ENCODE measurements around the gene PLEKHM2. TPM values are rescaled to one million over a fixed set of nuclear protein-coding genes. Genes with fewer than 3 reads are reported as not detected.

The PLEKHM2 gene
- total RNA-seq, 1 donor from 2014 or later: 80.4 TPM

- intact Hi-C loops (cut with DNase I): no loop called here
- Histone ChIP-seq H3K27ac (no peak overlapping the region), H3K27me3 (ENCODE audit: low read depth) (no peaks in the 10 kb centered on the region), H3K9me3 (no peaks in the 10 kb centered on the region), H3K4me3 (no peak overlapping the region), H3K4me1 (no peaks in the 10 kb centered on the region), H3K36me3 (peaks cover 95% of the 10 kb centered on the region)
- DNase-seq: no peak
- ATAC-seq: no peak
- TF ChIP-seq CTCF (IDR thresholded peaks at IDR 0.05): no peak
Observed at GRCh38 chr1:15727866-15728534, 43.9 kb downstream of the PLEKHM2 start.

DNA sequence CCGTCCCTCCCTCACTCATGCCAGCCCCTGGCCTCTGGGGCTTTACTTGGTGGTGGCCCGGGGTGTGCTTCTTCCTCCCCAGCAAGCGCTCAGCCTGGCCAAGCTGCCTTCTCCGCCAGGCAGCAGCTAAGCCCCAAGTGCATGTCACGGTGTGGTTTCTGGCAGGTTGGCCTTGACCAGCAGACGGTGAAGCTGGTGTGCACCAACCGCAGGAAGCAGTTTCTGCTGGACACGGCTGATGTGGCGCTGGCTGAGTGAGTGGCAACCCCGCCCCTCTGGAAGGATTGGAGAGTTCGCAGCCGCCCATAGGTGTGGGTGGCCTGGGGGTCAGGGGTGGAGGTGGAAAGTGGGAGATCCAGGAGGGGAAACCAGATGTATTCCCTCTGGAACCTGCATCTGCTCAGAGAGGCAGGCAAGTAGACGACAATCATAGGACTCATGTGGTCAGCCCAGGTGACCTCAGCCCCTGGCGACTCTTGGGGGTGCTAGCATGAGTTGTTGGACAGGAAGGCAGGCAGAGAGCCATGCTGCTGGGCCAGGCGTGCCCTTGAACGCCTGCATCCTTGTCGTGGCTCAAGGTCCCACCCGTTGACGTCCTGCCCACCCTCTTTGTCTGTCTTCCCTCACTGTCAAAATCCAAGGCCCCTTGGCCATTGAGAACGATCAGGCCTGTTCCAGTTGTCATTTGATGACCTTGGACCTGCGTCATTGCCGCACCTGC is 45.0 kb downstream of the PLEKHM2 start:
- H3K9me3 ChIP-seq: no peaks in the 10 kb centered on the region
- DNase-seq (no peak), ATAC-seq (no peak)
- no peak overlapping the region for H3K27ac ChIP-seq
- peaks cover 96% of the 10 kb centered on the region for H3K36me3 ChIP-seq
- TF ChIP-seq CTCF (IDR thresholded peaks at IDR 0.05): no peak
- no peak overlapping the region for H3K4me3 ChIP-seq
- H3K27me3 ChIP-seq (ENCODE audit: low read depth): no peaks in the 10 kb centered on the region
- H3K4me1 ChIP-seq: no peaks in the 10 kb centered on the region
- intact Hi-C loops (cut with DNase I): no loop called here

- H3K27ac ChIP-seq: no peak overlapping the region
- DNase-seq: no peak
- H3K9me3 ChIP-seq: no peaks in the 10 kb centered on the region
- no peak for ATAC-seq
- no peak overlapping the region for H3K4me3 ChIP-seq
- no peaks in the 10 kb centered on the region for H3K27me3 ChIP-seq (ENCODE audit: low read depth)
- H3K4me1 ChIP-seq: peaks cover 3% of the 10 kb centered on the region
- intact Hi-C loops (cut with DNase I): no loop called here
- peaks cover 96% of the 10 kb centered on the region for H3K36me3 ChIP-seq
- TF ChIP-seq CTCF (IDR thresholded peaks at IDR 0.05): no peak
Observed at GRCh38 chr1:15730423-15730822, 46.3 kb downstream of the PLEKHM2 start.

GRCh38 chr1:15730936-15731335 is 46.8 kb downstream of the PLEKHM2 start:
- no peaks in the 10 kb centered on the region for H3K9me3 ChIP-seq
- peaks cover 8% of the 10 kb centered on the region for H3K4me1 ChIP-seq
- no peak for TF ChIP-seq CTCF (IDR thresholded peaks at IDR 0.05)
- peaks cover 91% of the 10 kb centered on the region for H3K36me3 ChIP-seq
- no peak for ATAC-seq
- H3K27me3 ChIP-seq (ENCODE audit: low read depth): no peaks in the 10 kb centered on the region
- intact Hi-C loops (cut with DNase I): no loop called here
- H3K27ac ChIP-seq: no peak overlapping the region
- no peak overlapping the region for H3K4me3 ChIP-seq
- no peak for DNase-seq

GRCh38 chr1:15731735-15732685 is 47.9 kb downstream of the PLEKHM2 start:
- Histone ChIP-seq H3K27me3 (ENCODE audit: low read depth) (no peaks in the 10 kb centered on the region), H3K4me1 (peaks cover 18% of the 10 kb centered on the region), H3K27ac (no peak overlapping the region), H3K36me3 (peaks cover 80% of the 10 kb centered on the region), H3K9me3 (no peaks in the 10 kb centered on the region), H3K4me3 (no peak overlapping the region)
- intact Hi-C loops (cut with DNase I): no loop called here
- ATAC-seq (no peak), DNase-seq (no peak)
- TF ChIP-seq CTCF (IDR thresholded peaks at IDR 0.05): no peak
